WI38 (cell line): Measurements from ENCODE around the gene CYLD.

Experiments
- H3K4me3 ChIP-seq: 2 replicates; pipeline ENCODE4 v1.5.1; 2011; ENCODE audit warnings: low read depth, mild to moderate bottlenecking, control low read depth, low read length
- CTCF ChIP-seq: IDR thresholded peaks from 2 replicates; pipeline ENCODE4 v1.5.1; 2012; ENCODE audit warnings: low read depth, mild to moderate bottlenecking, control low read depth, low read length

CYLD gene

GRCh38 chr16:50751528-50751927 lies 9.6 kb downstream of the CYLD start:
- TF ChIP-seq CTCF, result no peak

GRCh38 chr16:50752471-50753235 lies 10.8 kb downstream of the CYLD start:
- no peak for TF ChIP-seq CTCF
- no peak overlapping the region for H3K4me3 ChIP-seq

More at GRCh38 chr16:50751528-50751927, 9.6 kb downstream of the CYLD start:
- no peak overlapping the region for H3K4me3 ChIP-seq

- TF ChIP-seq CTCF, result no peak
- H3K4me3 ChIP-seq, result no peak overlapping the region
Measured at GRCh38 chr16:50756473-50756872, 14.6 kb downstream of the CYLD start.

GRCh38 chr16:50761267-50761666 lies 19.4 kb downstream of the CYLD start:
- no peak overlapping the region for H3K4me3 ChIP-seq
- no peak for TF ChIP-seq CTCF

GRCh38 chr16:50762241-50762640 lies 20.4 kb downstream of the CYLD start:
- no peak for TF ChIP-seq CTCF
- no peak overlapping the region for H3K4me3 ChIP-seq

- no peak overlapping the region for H3K4me3 ChIP-seq
- TF ChIP-seq CTCF, result no peak
Measured at GRCh38 chr16:50763211-50763610, 21.3 kb downstream of the CYLD start.

GRCh38 chr16:50765260-50765659 lies 23.4 kb downstream of the CYLD start:
- H3K4me3 ChIP-seq, result no peak overlapping the region
- TF ChIP-seq CTCF, result no peak
